KMS-11 (cell line): ENCODE results near the gene MMP17.

Experiments used
- H2AFZ ChIP-seq: fragments of 200-600 bp; sonication (generic); 2 replicates; pipeline ENCODE4 v1.6.1; 2016; ENCODE audit warnings: antibody characterized with exemption, mixed run types, low read depth
- H3K27ac ChIP-seq: fragments of 200-600 bp; sonication (generic); 2 replicates; pipeline ENCODE4 v1.6.1; 2016; ENCODE audit warnings: mild to moderate bottlenecking, mixed run types
- H3K27me3 ChIP-seq: fragments of 200-600 bp; sonication (generic); 2 replicates; pipeline ENCODE4 v1.6.1; 2017; ENCODE audit warnings: mild to moderate bottlenecking, low read depth, mixed run types, moderate library complexity; ENCODE audit not compliant: insufficient read depth
- H3K36me3 ChIP-seq: fragments of 200-600 bp; sonication (generic); 2 replicates; pipeline ENCODE4 v1.6.1; 2017; ENCODE audit warnings: mild to moderate bottlenecking, mixed run types; ENCODE audit not compliant: insufficient read depth
- H3K4me1 ChIP-seq: fragments of 200-600 bp; sonication (generic); 2 replicates; pipeline ENCODE4 v1.6.1; 2016; ENCODE audit warnings: mild to moderate bottlenecking, low read depth, mixed run types; ENCODE audit not compliant: poor library complexity, severe bottlenecking
- H3K4me2 ChIP-seq: fragments of 200-600 bp; sonication (generic); 2 replicates; pipeline ENCODE4 v1.7.0; 2016; ENCODE audit warnings: mild to moderate bottlenecking, mixed run types
- H3K4me3 ChIP-seq: fragments of 200-600 bp; sonication (generic); IDR thresholded peaks from 2 replicates; pipeline ENCODE4 v1.6.1; 2017; ENCODE audit warnings: low read depth, low read length, mixed read lengths; ENCODE audit not compliant: insufficient read depth
- H3K79me2 ChIP-seq: fragments of 200-600 bp; sonication (generic); 2 replicates; pipeline ENCODE4 v1.6.1; 2016; ENCODE audit warnings: low read depth, mixed run types; ENCODE audit not compliant: insufficient read depth
- H3K9ac ChIP-seq: fragments of 200-600 bp; sonication (generic); 2 replicates; pipeline ENCODE4 v1.6.1; 2016; ENCODE audit warnings: mild to moderate bottlenecking, mixed run types
- H4K20me1 ChIP-seq: fragments of 200-600 bp; sonication (generic); 2 replicates; pipeline ENCODE4 v1.6.1; 2016; ENCODE audit warnings: mild to moderate bottlenecking, mixed run types; ENCODE audit not compliant: insufficient read depth
- TF ChIP-seq, protein P1 (sequence below): fragments of 200-600 bp; sonication (generic); conservative IDR thresholded peaks from 2 replicates; pipeline ENCODE4 v1.6.1; 2017; ENCODE audit warnings: low read depth, mild to moderate bottlenecking, antibody characterized with exemption, low read length, moderate library complexity, mixed read lengths

The MMP17 gene

DNA sequence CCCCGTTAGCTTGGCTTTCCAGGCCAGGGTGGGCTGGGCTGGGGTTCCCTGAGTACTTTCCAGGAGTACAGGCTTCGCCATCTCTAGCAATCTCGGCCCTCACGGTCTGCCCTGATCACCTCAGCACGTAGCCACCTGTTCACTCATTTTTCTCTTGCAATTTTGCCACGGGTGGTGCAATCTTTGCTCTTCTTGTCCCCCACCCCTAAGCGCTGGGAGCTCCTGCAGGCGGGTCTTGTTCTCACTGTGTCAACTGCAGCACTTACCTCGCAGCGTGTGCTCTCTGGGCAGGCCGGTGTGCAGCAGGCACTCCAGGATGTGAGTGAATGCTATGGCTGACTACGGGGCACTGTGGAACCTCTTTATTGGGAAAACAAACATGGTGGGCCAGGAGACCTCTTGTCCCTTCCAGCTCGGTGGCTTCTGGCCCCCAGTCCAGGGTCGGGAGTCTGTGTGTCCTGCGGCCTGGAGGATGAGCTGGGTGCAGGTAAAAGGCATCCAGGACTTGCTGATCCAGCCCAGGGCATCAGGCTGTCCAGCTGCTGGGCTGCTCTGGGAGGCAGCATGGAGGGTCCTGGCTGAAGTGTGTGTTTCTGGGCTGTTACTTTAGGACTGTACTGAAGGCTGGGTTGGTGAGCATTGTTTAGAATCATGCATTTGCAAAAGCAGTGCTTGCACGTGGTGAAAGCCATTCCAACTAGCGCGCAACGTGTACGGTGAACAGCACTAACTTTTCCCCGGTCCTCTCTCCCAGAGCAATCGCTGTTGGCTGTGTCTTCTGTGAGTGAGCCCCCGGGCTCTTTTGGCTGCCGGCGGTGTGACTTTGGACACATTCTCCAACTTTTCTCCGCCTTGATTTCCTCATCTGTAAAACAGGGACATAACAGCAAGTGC lies 64.8 kb downstream of the MMP17 start:
- Histone ChIP-seq H3K27ac (no peak overlapping the region), H3K4me2 (no peak overlapping the region), H3K36me3 (no peaks in the 10 kb centered on the region), H3K27me3 (no peaks in the 10 kb centered on the region), H3K9ac (no peak overlapping the region), H3K4me3 (no peak overlapping the region), H2AFZ (no peak overlapping the region), H4K20me1 (no peaks in the 10 kb centered on the region), H3K4me1 (peaks cover 7% of the 10 kb centered on the region), H3K79me2 (no peaks in the 10 kb centered on the region)
- TF ChIP-seq, protein P1, sequence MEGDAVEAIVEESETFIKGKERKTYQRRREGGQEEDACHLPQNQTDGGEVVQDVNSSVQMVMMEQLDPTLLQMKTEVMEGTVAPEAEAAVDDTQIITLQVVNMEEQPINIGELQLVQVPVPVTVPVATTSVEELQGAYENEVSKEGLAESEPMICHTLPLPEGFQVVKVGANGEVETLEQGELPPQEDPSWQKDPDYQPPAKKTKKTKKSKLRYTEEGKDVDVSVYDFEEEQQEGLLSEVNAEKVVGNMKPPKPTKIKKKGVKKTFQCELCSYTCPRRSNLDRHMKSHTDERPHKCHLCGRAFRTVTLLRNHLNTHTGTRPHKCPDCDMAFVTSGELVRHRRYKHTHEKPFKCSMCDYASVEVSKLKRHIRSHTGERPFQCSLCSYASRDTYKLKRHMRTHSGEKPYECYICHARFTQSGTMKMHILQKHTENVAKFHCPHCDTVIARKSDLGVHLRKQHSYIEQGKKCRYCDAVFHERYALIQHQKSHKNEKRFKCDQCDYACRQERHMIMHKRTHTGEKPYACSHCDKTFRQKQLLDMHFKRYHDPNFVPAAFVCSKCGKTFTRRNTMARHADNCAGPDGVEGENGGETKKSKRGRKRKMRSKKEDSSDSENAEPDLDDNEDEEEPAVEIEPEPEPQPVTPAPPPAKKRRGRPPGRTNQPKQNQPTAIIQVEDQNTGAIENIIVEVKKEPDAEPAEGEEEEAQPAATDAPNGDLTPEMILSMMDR = no peak

DNA sequence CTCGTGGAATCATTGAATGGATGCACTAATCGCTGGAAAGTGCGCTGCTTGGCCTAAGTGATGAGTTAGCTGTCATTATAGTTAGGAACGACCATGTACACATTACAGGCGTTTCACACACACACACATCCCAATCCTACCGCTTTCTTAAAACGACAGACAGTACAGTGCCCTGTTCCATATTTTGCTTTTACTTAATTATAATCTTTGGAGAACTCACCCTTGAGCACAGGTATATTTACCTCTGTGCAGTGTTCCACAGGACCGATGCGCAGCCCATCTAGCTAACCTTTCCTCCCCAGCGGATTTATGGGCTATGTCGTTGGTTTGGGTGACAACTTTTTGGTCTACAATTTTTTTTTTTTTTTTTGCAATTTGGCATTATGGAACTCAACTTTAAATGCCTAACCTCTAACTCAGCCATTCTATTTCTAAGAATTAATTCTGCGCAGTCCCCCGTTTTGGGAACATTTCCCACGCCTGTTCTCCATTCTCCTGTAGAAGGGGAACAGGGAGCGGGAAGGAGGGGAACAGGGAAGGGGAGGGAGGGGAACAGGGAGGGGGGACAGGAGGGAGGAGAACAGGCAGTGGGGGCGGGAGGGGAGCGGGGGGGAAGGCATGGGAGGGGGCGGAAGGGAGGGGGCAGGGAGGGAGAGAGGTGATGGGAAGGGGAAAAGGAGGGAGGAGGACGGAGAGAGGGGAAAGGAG lies 65.6 kb downstream of the MMP17 start:
- Histone ChIP-seq H4K20me1 (no peaks in the 10 kb centered on the region), H3K4me3 (no peak overlapping the region), H3K36me3 (no peaks in the 10 kb centered on the region), H3K9ac (no peak overlapping the region), H3K79me2 (no peaks in the 10 kb centered on the region), H3K27ac (no peak overlapping the region), H3K4me2 (no peak overlapping the region), H2AFZ (no peak overlapping the region), H3K4me1 (peaks cover 7% of the 10 kb centered on the region), H3K27me3 (no peaks in the 10 kb centered on the region)
- TF ChIP-seq, protein P1 = no peak

DNA sequence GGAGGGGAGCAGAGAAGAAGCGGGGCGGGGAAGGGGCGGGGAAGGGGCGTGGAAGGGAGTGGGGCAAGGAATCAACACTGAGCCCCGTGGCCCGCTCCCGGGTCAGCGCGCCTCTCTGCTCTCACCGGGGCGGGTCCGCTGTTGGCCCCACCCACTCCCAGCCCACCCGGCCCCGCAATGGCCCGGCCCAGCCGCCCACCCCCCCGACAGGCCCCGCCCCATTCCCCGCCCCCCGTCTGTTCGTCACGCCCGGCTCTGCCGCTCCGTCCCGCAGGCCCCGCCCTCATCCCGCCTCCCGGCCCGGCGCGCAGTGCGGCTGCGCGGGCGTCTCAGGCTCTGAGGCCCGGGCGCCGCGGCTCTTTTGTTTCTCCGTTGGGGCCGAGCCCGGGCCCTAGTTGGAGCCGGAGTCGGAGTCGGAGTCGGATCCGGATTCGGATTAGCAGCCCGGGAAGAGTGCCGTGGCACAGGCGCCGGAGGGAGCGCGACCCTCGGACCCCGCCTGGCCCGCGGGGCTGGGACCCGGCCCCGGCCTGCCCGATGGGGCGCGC lies 66.2 kb downstream of the MMP17 start, which contains the start of gene ULK1:
ULK1 (plus strand) TSS at position 310 of the 548 bp plus-strand sequence. CDS start 380 bp downstream, outside the sequence.
- no peaks in the 10 kb centered on the region for H4K20me1 ChIP-seq
- no peak within 1 kb of the TSS; the same call in 1 of the 2 replicates for H3K9ac ChIP-seq
- H3K4me1 ChIP-seq = peaks cover 7% of the 10 kb centered on the region
- no peaks in the 10 kb centered on the region for H3K36me3 ChIP-seq
- no peaks in the 10 kb centered on the region for H3K27me3 ChIP-seq
- peak within 1 kb of the TSS; percentile 76; the same call in 1 of the 2 replicates for H3K27ac ChIP-seq
- H3K4me2 ChIP-seq = peak within 1 kb of the TSS; percentile 41
- H3K79me2 ChIP-seq = no peaks in the 10 kb centered on the region
- no peak within 1 kb of the TSS for H3K4me3 ChIP-seq
- no peak within 1 kb of the TSS for H2AFZ ChIP-seq
- TF ChIP-seq, protein P1 = no peak

DNA sequence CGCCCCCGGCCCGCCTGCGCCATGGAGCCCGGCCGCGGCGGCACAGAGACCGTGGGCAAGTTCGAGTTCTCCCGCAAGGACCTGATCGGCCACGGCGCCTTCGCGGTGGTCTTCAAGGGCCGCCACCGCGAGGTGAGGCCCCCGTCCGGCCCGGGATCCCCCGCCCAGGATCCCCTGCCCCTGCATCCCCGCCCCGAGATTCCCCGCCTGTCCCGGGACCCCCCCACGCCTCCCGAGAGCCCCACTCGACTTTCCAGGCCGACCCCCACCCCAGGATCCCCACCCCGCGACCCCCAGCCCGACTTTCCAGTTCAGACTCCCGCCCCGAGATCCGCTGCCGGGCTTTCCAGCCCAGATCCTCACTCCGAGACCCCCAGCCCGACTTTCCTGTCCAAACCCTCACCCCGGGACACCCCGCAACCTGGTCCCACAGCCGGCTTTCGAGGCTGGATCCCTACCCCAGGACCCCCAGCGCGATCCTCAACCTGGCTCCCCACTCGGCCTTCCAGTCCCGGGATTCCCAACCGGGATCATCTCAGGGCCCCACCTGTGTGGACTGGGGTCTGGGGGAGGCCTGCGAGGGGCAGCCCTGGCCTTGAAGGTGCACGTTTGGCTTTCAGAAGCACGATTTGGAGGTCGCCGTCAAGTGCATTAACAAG lies 66.9 kb downstream of the MMP17 start:
- Histone ChIP-seq H3K4me2 (peak overlapping the region; percentile 41), H3K79me2 (no peaks in the 10 kb centered on the region), H3K4me1 (peaks cover 7% of the 10 kb centered on the region), H4K20me1 (no peaks in the 10 kb centered on the region), H3K36me3 (no peaks in the 10 kb centered on the region), H3K9ac (no peak overlapping the region; the same call in 1 of the 2 replicates), H3K27me3 (no peaks in the 10 kb centered on the region), H3K4me3 (no peak overlapping the region), H3K27ac (peak overlapping the region; percentile 76; the same call in 1 of the 2 replicates), H2AFZ (no peak overlapping the region)
- TF ChIP-seq, protein P1 = no peak
